ENCODE results near the gene ANHX.
"Not testable (repeated sequence)": the region's sequence is repeated elsewhere in the genome, so short reads cannot be mapped to it uniquely, and the experiment has no call there.

The ANHX gene

DNA sequence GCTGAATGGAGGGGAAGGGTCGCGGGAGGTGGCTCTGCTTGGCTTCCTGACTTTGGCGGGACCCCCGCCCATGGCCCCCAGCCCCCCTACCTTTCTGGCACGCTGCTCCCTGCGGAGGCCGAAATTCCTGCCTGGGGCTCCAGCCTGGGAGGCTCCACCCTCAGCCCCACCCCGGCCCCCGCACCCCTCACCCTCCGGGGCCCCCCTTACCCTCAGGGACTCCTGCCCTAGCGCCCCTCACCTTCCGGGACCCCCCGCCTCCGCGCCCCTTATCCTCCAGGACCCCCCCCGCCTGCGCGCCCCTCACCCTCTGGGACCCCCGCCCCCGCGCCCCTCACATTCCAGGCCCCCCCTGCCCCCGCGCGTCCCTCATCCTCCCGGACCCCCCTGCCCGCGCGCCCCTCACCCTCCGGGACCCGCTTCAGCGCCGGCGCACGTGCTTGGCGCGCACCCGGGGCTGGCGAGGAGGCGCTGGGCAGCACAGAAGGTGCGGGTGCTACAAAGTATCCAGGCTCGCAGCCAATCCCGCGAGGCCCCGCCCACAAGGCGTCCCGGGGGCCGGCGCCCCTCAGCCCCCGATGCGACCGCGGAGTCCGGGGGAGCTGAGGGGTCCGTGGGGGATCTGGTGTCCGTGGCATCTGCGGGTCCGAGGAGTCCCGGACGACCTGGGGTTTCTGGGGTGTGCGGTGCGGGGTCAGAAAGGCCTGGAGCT is at the start of gene ANHX:
TSS of gene ANHX (minus strand) at position 477 of the 712 bp plus-strand sequence. CDS start 1,521 bp downstream, outside the sequence.
- in situ Hi-C loops (cut with MboI; ENCODE audit: low sequenced_read_pairs): no loop called here

DNA sequence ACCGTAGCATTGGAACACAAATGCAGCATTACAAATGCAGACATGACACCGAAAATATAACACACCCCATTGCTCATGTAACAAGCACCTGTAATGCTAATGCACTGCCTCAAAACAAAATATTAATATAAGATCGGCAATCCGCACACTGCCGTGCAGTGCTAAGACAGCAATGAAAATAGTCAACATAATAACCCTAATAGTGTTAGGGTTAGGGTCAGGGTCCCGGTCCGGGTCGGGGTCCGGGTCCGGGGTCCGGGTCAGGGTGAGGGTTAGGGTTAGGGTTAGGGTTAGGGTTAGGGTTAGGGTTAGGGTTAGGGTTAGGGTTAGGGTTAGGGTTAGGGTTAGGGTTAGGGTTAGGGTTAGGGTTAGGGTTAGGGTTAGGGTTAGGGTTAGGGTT is 29.0 kb upstream of the ANHX start:
- in situ Hi-C loops (cut with MboI; ENCODE audit: low sequenced_read_pairs): not testable (repeated sequence)

DNA sequence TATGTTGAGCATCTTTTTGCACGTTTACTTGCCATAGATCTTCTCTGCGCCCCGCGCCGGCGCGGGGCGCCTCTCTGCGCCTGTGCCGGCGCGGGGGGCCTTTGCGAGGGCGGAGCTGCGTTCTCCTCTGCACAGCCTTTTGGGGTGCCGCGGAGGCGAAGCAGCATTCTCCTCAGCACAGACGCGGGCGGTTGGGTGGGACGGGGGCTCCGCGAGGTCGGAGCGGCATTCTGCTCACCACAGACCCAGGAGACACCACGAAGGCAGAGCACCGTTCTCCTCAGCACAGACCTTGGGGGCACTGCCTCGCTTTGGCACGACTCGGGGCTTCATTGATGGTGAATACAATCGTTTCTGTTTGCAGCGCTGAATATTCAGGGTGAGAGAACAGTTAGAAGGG is 28.5 kb upstream of the ANHX start:
- in situ Hi-C loops (cut with MboI; ENCODE audit: low sequenced_read_pairs): no loop called here

DNA sequence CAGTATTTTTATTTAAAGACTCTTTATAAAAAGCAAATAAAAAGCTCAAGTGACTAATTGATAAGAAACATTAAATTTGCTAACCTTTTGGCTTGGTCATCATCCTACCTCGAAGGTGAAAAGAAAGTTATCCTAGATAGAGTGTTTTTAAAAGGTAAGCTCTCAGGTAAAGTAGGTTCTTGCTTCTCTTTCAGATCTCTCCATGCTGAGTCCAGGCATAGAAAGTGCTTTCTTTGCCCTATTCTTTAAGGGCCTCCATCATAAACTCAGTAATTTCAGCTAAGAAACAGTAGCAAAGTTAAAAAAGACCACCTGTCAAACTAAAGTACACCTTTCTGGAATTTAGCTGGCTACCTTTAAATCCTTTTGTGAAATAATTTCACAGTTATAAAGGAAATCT is 20.6 kb upstream of the ANHX start:
- in situ Hi-C loops (cut with MboI; ENCODE audit: low sequenced_read_pairs): no loop called here

- in situ Hi-C loops (cut with MboI; ENCODE audit: low sequenced_read_pairs): not testable (repeated sequence)
These were observed 20.2 kb upstream of the ANHX start for GRCh38 chr12:133255833-133256232.

GRCh38 chr12:133251732-133252131 is 16.1 kb upstream of the ANHX start:
- in situ Hi-C loops (cut with MboI; ENCODE audit: low sequenced_read_pairs): no loop called here

DNA sequence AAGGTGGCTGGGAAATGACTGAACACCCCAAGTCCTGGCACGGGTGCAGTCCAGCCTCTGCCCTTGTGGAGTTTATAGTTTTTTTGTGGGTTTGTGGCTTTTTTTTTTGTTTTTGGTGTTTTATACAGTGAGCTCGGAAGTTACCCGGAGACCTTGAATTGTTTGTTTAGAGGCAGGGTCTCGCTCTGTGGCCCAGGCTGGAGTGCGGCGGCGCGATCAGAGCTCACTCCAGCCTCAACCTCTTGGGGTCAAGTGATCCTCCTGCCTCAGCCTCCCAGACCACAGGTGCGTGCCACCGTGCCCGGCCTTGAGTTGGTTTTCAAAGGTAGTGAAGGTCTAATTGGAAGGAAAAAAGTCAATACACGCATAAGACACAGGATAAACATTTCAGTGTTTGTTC is 879 bp upstream of the ANHX start:
- in situ Hi-C loops (cut with MboI; ENCODE audit: low sequenced_read_pairs): no loop called here

DNA sequence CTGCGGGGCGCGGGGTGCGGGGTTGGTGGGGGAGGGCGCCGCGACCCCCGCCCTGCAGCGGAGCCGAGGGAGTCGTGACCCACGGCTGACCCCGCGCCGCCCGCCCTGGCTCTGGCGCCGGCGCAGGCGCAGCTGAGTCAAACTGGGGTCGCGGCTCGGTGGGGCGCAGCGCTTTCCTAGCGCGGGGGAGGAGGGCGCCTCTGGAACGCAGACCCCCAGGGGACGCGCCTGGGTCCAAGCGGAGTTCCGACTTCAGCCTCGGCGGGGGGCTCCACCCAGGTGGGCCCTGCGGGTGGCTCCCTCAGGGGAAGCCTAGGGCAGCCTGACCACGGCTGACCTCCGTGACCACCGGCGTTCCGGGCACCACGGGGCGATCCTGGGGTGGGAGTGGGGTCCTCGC is 467 bp upstream of the ANHX start:
- in situ Hi-C loops (cut with MboI; ENCODE audit: low sequenced_read_pairs): no loop called here

DNA sequence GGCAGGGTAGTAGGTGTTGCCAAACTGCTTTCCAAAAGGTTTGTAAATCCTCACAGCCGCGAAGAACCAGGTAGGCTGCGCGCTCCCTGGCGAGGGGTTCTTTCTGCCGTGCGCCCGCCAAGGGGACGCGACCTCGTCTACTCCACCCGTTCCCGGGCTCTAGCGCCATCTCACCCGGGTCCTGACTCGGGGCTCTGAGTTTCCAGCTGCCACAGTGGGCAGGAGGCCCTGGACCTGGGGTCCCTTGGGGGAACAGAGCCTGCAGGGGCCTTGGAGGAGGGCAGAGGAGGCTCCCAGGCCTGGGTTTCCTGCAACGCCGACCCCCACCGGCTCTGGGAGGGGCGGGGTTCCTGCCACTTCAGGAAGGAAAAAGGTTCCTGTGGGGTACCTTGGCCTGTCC is 706 bp downstream of the ANHX start:
- in situ Hi-C loops (cut with MboI; ENCODE audit: low sequenced_read_pairs): no loop called here

DNA sequence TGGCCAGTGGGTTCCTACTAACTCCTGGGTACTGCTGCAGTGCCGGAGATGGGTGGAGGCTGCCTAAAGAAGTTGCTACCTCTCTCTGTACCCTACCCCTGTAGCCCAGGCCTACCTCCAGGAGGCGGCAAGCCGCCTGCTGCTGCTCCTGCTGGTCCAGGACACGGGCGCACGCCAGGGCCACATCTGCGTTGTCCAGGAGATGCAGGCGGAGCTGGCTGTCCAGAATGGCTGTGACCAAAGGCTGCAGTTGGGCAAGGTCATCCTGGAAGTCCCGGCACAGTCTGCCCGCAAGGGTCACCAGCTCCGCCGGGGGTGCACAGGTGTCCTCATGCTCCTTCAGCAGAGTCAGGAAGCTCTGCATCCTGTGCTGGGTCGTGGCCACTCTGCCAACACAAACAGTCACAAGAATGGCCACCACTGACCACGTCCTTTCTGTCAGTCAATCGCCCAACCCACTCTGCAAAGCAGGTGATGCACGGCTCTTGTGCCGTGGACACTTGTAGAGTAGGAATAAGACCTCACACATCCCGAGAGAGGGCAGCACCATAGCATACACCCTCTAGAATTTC is 1.6 kb downstream of the ANHX start:
- in situ Hi-C loops (cut with MboI; ENCODE audit: low sequenced_read_pairs): no loop called here

- in situ Hi-C loops (cut with MboI; ENCODE audit: low sequenced_read_pairs): no loop called here
These were observed 2.7 kb downstream of the ANHX start for GRCh38 chr12:133233006-133233405.

GRCh38 chr12:133231001-133231400 is 4.7 kb downstream of the ANHX start:
- in situ Hi-C loops (cut with MboI; ENCODE audit: low sequenced_read_pairs): no loop called here

- in situ Hi-C loops (cut with MboI; ENCODE audit: low sequenced_read_pairs): no loop called here
These were observed 8.3 kb downstream of the ANHX start for GRCh38 chr12:133227281-133227852.

GRCh38 chr12:133226690-133227089 is 9.0 kb downstream of the ANHX start:
- in situ Hi-C loops (cut with MboI; ENCODE audit: low sequenced_read_pairs): no loop called here

- in situ Hi-C loops (cut with MboI; ENCODE audit: low sequenced_read_pairs): no loop called here
These were observed 10.2 kb downstream of the ANHX start for GRCh38 chr12:133225527-133225926.

DNA sequence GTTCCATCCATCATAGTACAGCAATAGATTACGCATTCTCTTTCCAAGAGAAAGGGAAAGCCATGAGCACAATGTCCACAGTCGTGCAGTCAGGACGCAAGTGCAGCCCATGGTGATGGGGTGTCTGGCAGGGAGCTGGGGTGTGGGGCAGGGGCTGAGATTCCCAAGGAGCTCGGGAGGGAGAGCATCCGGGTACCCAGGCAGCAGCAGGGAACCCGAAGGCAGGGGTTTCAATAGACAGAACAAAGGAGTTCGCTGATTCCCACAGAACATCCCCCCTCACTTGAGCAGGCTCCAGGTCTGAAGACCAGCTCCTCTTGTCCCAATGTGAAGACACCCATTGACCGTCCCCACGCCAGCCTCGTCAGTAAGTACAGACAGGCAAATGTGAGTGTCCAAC is 13.5 kb downstream of the ANHX start:
- in situ Hi-C loops (cut with MboI; ENCODE audit: low sequenced_read_pairs): no loop called here

- in situ Hi-C loops (cut with MboI; ENCODE audit: low sequenced_read_pairs): no loop called here
These were observed 14.4 kb downstream of the ANHX start for GRCh38 chr12:133221241-133221640.

DNA sequence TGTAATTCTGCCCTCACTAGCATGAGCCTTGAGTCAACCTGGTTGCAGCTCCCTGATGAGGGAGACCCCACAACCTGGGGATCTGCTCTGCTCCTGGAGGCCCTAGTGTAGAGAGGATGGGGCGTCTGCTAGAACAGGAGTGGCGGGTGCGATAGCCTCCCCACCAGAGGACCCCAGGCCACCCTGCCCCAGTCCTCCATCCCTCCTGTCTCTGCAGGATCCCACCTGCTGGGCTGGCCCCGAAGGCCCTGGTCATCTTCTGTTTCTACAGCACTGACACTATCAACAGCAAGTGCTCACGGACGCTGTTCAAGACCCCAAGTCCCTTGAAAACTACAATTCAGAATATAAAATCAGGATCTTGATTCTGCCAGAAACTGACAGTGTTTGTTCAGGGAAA is 15.2 kb downstream of the ANHX start:
- in situ Hi-C loops (cut with MboI; ENCODE audit: low sequenced_read_pairs): no loop called here

DNA sequence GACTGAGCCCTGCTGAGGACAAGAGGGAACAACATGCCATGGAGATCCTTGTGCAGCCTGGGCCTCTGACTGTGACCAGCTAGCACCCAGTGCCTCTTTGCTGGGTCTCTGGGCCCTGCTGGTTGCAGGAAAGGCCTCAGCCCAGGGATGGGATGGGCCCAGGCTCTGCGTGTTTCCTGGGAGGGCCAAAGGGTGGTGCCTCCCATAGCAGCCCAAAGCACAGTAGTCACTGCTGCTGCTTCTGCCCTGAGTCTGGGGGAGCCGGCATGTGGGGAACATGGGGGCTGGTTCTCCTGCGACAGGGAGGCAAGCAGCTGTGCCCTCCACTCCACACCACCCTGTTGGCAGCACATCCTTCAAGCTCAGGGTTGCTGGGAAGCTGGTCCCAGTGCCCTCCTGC is 18.5 kb downstream of the ANHX start:
- in situ Hi-C loops (cut with MboI; ENCODE audit: low sequenced_read_pairs): no loop called here

DNA sequence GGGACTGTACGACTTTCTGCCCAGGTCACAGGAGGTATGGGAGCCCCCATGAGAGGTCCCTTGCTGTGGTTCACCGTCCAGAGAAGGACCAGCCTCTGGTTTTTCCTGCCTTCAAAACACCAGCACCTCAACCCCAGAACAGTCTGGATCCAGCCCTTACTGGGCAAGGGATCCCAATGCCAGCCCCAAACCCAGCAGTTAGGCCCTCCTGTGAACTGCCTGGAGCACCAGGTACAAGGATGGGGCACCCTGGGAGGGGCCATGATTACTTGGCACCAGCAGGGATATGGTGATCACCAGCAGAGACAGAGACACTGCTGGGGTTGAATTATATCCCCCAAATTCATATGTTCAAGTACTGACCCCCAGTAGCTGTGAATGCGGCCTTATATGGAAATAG is 20.0 kb downstream of the ANHX start:
- in situ Hi-C loops (cut with MboI; ENCODE audit: low sequenced_read_pairs): no loop called here

DNA sequence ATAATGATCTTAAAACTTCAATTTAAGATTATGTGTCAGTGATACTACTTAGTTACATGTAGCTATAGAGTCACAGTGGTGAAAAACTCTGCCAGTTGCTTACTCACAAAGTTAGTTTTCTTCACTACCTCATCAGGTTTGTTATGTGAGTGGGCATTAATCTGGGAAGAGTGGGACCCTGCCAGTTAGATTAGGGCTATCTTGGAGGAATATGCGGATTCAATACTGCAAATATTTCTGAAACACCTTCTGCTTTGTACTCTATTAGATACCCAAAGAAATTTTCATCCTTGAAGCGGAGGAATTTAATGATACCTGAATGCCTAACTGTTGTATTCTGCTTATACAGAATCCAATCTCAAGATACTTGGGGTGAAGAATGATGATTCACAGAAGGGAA is 29.3 kb downstream of the ANHX start:
- in situ Hi-C loops (cut with MboI; ENCODE audit: low sequenced_read_pairs): no loop called here

GRCh38 chr12:133204264-133204603 is 31.4 kb downstream of the ANHX start:
- in situ Hi-C loops (cut with MboI; ENCODE audit: low sequenced_read_pairs): no loop called here
